Suprapubic skin (tissue), 4 donors: ENCODE data around the gene HSPA1L.

ENCODE experiments used
- EP300 ChIP-seq: sonication (generic); formaldehyde crosslinking; IDR thresholded peaks from one replicate; pipeline ENCODE4 v1.6.1; 2017; ENCODE audit warnings: antibody characterized with exemption
- POLR2AphosphoS5 ChIP-seq, 3 donors: sonication (generic); formaldehyde crosslinking; IDR thresholded peaks; one replicate each; pipeline ENCODE4 v1.6.1; 2017; ENCODE audit warnings: antibody characterized with exemption in 3 of 3
- TF ChIP-seq, protein P1 (sequence below), 2 donors: fragments of 200-600 bp in 1 of 2; fragments of 450-650 bp in 1 of 2; sonication (generic) in 1 of 2; IDR thresholded peaks; one replicate each; pipeline ENCODE4 v1.5.1; 2016 to 2019; ENCODE audit warnings: antibody characterized with exemption in 2 of 2, mild to moderate bottlenecking in 1 of 2, moderate library complexity in 1 of 2

DNA sequence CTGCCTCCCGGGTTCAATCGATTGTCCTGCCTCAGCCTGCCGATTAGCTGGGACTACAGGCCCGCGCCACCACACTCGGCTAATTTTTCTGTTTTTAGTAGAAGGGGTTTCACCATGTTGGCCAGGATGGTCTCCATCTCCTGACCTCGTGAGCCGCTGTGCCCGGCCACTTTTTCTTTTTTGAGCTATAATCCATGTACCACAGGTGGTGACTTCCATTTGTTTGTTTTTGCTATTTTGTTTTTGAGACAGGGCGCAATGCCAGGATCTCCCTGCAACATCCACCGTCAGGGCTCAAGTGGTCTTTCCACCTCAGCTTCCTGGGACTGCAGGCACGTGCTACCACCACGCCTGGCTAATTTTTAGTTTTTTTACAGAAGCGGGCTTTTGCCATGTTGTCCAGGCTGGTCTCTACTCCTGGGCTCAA lies 21.0 kb upstream of the HSPA1L start:
- no peak for TF ChIP-seq POLR2AphosphoS5 (IDR thresholded peaks at IDR 0.05)
- TF ChIP-seq, protein P1, sequence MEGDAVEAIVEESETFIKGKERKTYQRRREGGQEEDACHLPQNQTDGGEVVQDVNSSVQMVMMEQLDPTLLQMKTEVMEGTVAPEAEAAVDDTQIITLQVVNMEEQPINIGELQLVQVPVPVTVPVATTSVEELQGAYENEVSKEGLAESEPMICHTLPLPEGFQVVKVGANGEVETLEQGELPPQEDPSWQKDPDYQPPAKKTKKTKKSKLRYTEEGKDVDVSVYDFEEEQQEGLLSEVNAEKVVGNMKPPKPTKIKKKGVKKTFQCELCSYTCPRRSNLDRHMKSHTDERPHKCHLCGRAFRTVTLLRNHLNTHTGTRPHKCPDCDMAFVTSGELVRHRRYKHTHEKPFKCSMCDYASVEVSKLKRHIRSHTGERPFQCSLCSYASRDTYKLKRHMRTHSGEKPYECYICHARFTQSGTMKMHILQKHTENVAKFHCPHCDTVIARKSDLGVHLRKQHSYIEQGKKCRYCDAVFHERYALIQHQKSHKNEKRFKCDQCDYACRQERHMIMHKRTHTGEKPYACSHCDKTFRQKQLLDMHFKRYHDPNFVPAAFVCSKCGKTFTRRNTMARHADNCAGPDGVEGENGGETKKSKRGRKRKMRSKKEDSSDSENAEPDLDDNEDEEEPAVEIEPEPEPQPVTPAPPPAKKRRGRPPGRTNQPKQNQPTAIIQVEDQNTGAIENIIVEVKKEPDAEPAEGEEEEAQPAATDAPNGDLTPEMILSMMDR (IDR thresholded peaks at IDR 0.05): no peak
- no peak for TF ChIP-seq EP300
